Measurements from ENCODE around the gene SPON1. TPM values are rescaled to one million over a fixed set of nuclear protein-coding genes. Genes with fewer than 3 reads are reported as not detected.

Gene SPON1
- total and polyA plus RNA-seq, 2 donors (not counting 1 experiment from before 2014, with no cell fraction given) = 0.30 TPM; not detected in 1

DNA sequence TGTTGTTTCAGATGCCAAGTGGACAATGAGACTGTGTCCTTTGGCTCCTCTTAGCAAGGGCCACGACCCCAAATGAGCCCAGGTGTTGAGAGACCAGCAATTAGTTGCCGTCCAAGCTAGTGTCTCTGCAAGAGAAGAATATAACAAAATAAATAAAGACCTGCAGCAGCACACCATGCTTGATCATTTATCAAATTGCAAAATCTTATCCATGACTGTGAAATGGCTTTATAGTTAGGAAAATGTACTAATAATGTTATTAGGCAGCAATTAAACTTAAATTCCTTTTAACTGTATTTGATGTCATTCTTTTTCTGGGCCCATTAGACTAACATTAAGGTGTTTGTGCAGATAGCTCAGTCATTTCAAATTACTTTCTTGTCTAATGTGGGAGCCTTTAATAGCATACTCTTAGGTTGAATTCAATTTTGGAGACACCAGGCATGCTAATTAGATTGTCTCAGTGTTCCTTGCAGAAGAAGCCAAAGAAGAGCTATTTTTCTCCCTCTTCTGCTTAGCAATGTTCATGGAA lies 220.4 kb downstream of the SPON1 start:
- ATAC-seq (ENCODE audit: low read depth) (no peak), DNase-seq (no peak)
- no peaks in the 10 kb centered on the region for H3K4me1 Mint-ChIP-seq
- Histone ChIP-seq H3K9me3 (ENCODE audit: control extremely low read depth in 1 of 3, control insufficient read depth in 2 of 3, insufficient read depth in 1 of 3, low read length in 2 of 3) (no peaks in the 10 kb centered on the region), H4K20me1 (ENCODE audit: control insufficient read depth, insufficient read depth, low read length, poor library complexity, severe bottlenecking) (no peaks in the 10 kb centered on the region), H3K4me1 (ENCODE audit: control insufficient read depth in 2 of 2, insufficient read depth in 2 of 2, low read length in 2 of 2) (no peaks in the 10 kb centered on the region), H3K79me2 (ENCODE audit: control insufficient read depth, insufficient read depth, low read length) (no peaks in the 10 kb centered on the region), H3K27me3 (replicated peaks in 1 of 4; ENCODE audit: control extremely low read depth in 1 of 4, control insufficient read depth in 3 of 4, insufficient read depth in 4 of 4, low read length in 3 of 4) (peaks cover 0 to 5% (median 1%) of the 10 kb centered on the region in 4 experiments), H3K4me2 (replicated peaks; ENCODE audit: low read depth, low read length, poor library complexity, severe bottlenecking) (no peak overlapping the region), H3K36me3 (replicated peaks in 1 of 2; ENCODE audit: control extremely low read depth in 1 of 2, control insufficient read depth in 1 of 2, extremely low read depth in 1 of 2, insufficient read depth in 2 of 2, low read length in 1 of 2) (no peaks in the 10 kb centered on the region), H3K4me3 (ENCODE audit: control extremely low read depth in 1 of 5, extremely low read depth in 1 of 5, insufficient read depth in 1 of 5, low read depth in 2 of 5, low read length in 4 of 5) (no peak overlapping the region), H2AFZ (ENCODE audit: insufficient read depth, low read depth, low read length, poor library complexity, severe bottlenecking) (no peak overlapping the region), H3K27ac (ENCODE audit: low read length in 2 of 2) (no peak overlapping the region), H3K9ac (ENCODE audit: low read length) (no peak overlapping the region)
- H3K27ac Mint-ChIP-seq = no peak overlapping the region
- no peak overlapping the region for H3K4me3 Mint-ChIP-seq
- ChIA-PET CTCF (no interaction called here), POLR2A (no interaction called here)
- WGBS (ENCODE audit: insufficient coverage) = 50% methylated on average over 1 of the region's 2 CpGs
- H3K27me3 Mint-ChIP-seq = peaks cover 42% of the 10 kb centered on the region
- intact Hi-C loops (cut with micrococcal nuclease) = no loop called here
- no peak for TF ChIP-seq EZH2 (IDR thresholded peaks at IDR 0.05; ENCODE audit: borderline replicate concordance, insufficient read depth, low read depth, low read length, poor library complexity, severe bottlenecking)
- TF ChIP-seq, protein P1, sequence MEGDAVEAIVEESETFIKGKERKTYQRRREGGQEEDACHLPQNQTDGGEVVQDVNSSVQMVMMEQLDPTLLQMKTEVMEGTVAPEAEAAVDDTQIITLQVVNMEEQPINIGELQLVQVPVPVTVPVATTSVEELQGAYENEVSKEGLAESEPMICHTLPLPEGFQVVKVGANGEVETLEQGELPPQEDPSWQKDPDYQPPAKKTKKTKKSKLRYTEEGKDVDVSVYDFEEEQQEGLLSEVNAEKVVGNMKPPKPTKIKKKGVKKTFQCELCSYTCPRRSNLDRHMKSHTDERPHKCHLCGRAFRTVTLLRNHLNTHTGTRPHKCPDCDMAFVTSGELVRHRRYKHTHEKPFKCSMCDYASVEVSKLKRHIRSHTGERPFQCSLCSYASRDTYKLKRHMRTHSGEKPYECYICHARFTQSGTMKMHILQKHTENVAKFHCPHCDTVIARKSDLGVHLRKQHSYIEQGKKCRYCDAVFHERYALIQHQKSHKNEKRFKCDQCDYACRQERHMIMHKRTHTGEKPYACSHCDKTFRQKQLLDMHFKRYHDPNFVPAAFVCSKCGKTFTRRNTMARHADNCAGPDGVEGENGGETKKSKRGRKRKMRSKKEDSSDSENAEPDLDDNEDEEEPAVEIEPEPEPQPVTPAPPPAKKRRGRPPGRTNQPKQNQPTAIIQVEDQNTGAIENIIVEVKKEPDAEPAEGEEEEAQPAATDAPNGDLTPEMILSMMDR (IDR thresholded peaks at IDR 0.05) = no peak
- H3K9me3 Mint-ChIP-seq (ENCODE audit: insufficient read depth) = no peaks in the 10 kb centered on the region

DNA sequence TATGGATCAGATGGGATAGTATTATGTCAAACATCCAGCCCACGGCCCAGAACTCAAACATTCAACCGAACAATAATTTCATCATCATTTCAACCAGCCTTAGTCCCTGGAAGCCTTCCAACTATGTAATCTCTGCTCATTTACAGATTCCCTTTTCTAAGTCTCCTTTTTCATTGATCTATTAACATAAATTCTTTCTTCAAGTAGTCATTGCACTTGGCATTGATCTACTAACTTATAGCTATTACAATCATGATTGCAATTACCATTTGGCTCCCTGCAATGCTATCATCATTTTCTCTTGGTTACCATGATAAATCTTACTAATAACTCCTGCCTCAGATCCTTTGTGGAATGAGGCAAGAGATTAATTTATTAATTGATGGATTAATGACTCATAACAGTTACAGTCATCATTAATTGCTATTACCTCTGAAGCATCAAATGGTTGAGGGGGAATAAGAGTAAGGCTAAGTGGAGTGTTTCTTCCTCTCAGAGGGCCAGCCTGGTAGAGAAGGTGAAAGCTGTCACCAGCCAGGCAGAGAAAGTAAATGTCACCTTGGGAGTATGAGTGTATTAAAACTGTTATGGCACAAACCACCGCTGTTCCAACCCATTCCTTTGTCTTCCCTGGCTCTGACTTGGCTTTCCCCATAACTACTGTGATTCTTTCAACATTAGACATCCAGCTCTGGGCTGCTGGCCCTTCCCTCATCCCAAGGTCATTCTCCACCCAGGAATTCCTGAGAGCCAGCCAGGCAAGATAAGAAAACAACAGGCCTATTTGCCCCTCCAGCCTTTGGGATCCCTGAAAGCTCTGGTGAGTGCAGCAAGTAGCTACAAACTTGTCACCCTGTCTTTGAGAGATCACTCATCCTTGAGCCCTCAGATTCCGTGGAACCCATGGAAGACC lies 221.8 kb downstream of the SPON1 start:
- H3K4me3 Mint-ChIP-seq = no peak overlapping the region
- peaks cover 0 to 5% (median 1%) of the 10 kb centered on the region in 4 experiments for H3K27me3 ChIP-seq (replicated peaks in 1 of 4; ENCODE audit: control extremely low read depth in 1 of 4, control insufficient read depth in 3 of 4, insufficient read depth in 4 of 4, low read length in 3 of 4)
- no peaks in the 10 kb centered on the region for H3K36me3 ChIP-seq (replicated peaks in 1 of 2; ENCODE audit: control extremely low read depth in 1 of 2, control insufficient read depth in 1 of 2, extremely low read depth in 1 of 2, insufficient read depth in 2 of 2, low read length in 1 of 2)
- no peak overlapping the region for H2AFZ ChIP-seq (ENCODE audit: insufficient read depth, low read depth, low read length, poor library complexity, severe bottlenecking)
- H4K20me1 ChIP-seq (ENCODE audit: control insufficient read depth, insufficient read depth, low read length, poor library complexity, severe bottlenecking) = no peaks in the 10 kb centered on the region
- H3K9ac ChIP-seq (ENCODE audit: low read length) = no peak overlapping the region
- H3K4me3 ChIP-seq (ENCODE audit: control extremely low read depth in 1 of 5, extremely low read depth in 1 of 5, insufficient read depth in 1 of 5, low read depth in 2 of 5, low read length in 4 of 5) = no peak overlapping the region
- H3K9me3 Mint-ChIP-seq (ENCODE audit: insufficient read depth) = no peaks in the 10 kb centered on the region
- H3K27ac Mint-ChIP-seq = no peak overlapping the region
- H3K79me2 ChIP-seq (ENCODE audit: control insufficient read depth, insufficient read depth, low read length) = no peaks in the 10 kb centered on the region
- no peak overlapping the region for H3K27ac ChIP-seq (ENCODE audit: low read length in 2 of 2)
- WGBS (ENCODE audit: insufficient coverage) = 89% methylated on average over 3 of the region's 4 CpGs
- CTCF ChIA-PET = no interaction called here
- H3K4me2 ChIP-seq (replicated peaks; ENCODE audit: low read depth, low read length, poor library complexity, severe bottlenecking) = no peak overlapping the region
- POLR2A ChIA-PET = no interaction called here
- H3K4me1 ChIP-seq (ENCODE audit: control insufficient read depth in 2 of 2, insufficient read depth in 2 of 2, low read length in 2 of 2) = no peaks in the 10 kb centered on the region
- H3K9me3 ChIP-seq (ENCODE audit: control extremely low read depth in 1 of 3, control insufficient read depth in 2 of 3, insufficient read depth in 1 of 3, low read length in 2 of 3) = no peaks in the 10 kb centered on the region
- DNase-seq (no peak), ATAC-seq (ENCODE audit: low read depth) (no peak)
- peaks cover 34% of the 10 kb centered on the region for H3K27me3 Mint-ChIP-seq
- no peaks in the 10 kb centered on the region for H3K4me1 Mint-ChIP-seq
- no peak for TF ChIP-seq EZH2 (IDR thresholded peaks at IDR 0.05; ENCODE audit: borderline replicate concordance, insufficient read depth, low read depth, low read length, poor library complexity, severe bottlenecking)
- TF ChIP-seq, protein P1 (IDR thresholded peaks at IDR 0.05) = no peak
- intact Hi-C loops (cut with micrococcal nuclease) = no loop called here

Data from B cell (primary cell).